HEK293 (cell line): ENCODE data around the gene CDK12.

Experiments used
- PATZ1 ChIP-seq: fragments of 450-650 bp; formaldehyde crosslinking; IDR thresholded peaks from 2 replicates; pipeline ENCODE4 v1.5.1; 2016; ENCODE audit warnings: missing biosample characterization, missing genetic modification characterization
- ZNF324 ChIP-seq: fragments of 450-650 bp; formaldehyde crosslinking; IDR thresholded peaks from 2 replicates; pipeline ENCODE4 v1.5.1; 2016; ENCODE audit warnings: missing biosample characterization, missing genetic modification characterization
- ZNF776 ChIP-seq: fragments of 450-650 bp; formaldehyde crosslinking; IDR thresholded peaks from 2 replicates; pipeline ENCODE4 v1.5.0; 2017; ENCODE audit warnings: missing biosample characterization, missing genetic modification characterization, borderline replicate concordance
- ZSCAN23 ChIP-seq: fragments of 450-650 bp; formaldehyde crosslinking; IDR thresholded peaks from 2 replicates; pipeline ENCODE4 v1.5.1; 2016; ENCODE audit warnings: missing biosample characterization, missing genetic modification characterization
- TF ChIP-seq, protein P1 (sequence below): fragments of 450-650 bp; formaldehyde crosslinking; IDR thresholded peaks from 2 replicates; pipeline ENCODE4 v1.5.1; 2016; ENCODE audit warnings: missing biosample characterization, missing genetic modification characterization
- TF ChIP-seq, protein P2 (sequence below): IDR thresholded peaks from 2 replicates; pipeline ENCODE4 v1.6.1; 2011; ENCODE audit warnings: mild to moderate bottlenecking, low read depth, low read length, borderline replicate concordance

DNA sequence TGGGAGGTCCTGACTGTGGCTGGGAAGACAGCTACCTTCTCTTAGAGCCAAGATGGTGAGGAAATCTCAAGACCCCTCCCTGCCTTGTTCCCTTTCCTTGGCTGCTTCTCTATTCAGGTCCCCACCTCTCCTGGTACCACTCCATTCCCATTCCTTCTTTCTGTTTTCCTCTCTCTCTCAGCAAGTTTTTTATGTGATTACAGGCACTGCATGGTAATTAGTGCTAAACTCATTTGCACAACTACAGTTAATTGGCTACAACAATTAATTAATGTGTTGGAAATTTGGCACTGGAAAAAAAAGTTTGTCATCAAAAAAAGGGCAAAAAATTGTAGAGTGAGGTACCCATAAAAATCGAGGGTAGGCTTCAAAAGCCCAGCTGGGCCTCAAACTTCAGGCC, 101.1 kb downstream of the CDK12 start:
- TF ChIP-seq, protein P1, sequence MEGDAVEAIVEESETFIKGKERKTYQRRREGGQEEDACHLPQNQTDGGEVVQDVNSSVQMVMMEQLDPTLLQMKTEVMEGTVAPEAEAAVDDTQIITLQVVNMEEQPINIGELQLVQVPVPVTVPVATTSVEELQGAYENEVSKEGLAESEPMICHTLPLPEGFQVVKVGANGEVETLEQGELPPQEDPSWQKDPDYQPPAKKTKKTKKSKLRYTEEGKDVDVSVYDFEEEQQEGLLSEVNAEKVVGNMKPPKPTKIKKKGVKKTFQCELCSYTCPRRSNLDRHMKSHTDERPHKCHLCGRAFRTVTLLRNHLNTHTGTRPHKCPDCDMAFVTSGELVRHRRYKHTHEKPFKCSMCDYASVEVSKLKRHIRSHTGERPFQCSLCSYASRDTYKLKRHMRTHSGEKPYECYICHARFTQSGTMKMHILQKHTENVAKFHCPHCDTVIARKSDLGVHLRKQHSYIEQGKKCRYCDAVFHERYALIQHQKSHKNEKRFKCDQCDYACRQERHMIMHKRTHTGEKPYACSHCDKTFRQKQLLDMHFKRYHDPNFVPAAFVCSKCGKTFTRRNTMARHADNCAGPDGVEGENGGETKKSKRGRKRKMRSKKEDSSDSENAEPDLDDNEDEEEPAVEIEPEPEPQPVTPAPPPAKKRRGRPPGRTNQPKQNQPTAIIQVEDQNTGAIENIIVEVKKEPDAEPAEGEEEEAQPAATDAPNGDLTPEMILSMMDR (tag by site-specific recombination) = no peak
- TF ChIP-seq PATZ1 (no peak), ZNF776 (tag by site-specific recombination) (no peak), ZNF324 (no peak), ZSCAN23 (tag by site-specific recombination) (no peak)
- TF ChIP-seq, protein P2, sequence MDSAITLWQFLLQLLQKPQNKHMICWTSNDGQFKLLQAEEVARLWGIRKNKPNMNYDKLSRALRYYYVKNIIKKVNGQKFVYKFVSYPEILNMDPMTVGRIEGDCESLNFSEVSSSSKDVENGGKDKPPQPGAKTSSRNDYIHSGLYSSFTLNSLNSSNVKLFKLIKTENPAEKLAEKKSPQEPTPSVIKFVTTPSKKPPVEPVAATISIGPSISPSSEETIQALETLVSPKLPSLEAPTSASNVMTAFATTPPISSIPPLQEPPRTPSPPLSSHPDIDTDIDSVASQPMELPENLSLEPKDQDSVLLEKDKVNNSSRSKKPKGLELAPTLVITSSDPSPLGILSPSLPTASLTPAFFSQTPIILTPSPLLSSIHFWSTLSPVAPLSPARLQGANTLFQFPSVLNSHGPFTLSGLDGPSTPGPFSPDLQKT = no peak
